Suprapubic skin (tissue), 3 donors: ENCODE data around the gene ZNF182.

Experiments
- POLR2A ChIP-seq, 2 donors: fragments of 450-650 bp; IDR thresholded peaks; one replicate each; pipeline ENCODE4 v1.6.1; 2017; ENCODE audit warnings: antibody characterized with exemption in 2 of 2, mild to moderate bottlenecking in 2 of 2, moderate library complexity in 2 of 2
- TF ChIP-seq, protein P1 (sequence below), 2 donors: fragments of 200-600 bp in 1 of 2; fragments of 450-650 bp in 1 of 2; sonication (generic) in 1 of 2; IDR thresholded peaks; one replicate each; pipeline ENCODE4 v1.5.1; 2016 to 2019; ENCODE audit warnings: antibody characterized with exemption in 2 of 2, mild to moderate bottlenecking in 1 of 2, moderate library complexity in 1 of 2

DNA sequence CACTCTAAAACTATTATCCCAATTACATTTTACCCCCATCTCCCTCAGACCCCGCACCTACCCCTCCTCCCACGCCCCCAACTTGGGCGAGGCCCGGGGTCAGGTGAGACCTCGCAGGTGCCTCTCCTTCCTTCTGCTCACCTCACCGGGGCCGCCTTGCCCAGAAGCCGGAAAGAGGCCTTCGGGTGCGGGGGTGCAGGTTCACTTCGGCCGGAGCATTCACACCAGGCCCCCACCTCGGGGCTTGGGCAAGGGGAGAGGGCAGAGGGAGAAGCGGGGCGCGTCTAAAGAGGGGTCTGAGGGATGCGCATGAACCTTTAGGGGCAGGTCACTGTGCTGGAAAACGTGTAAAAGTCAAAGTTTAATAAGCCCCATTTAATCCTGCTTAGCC, 427 bp downstream of the ZNF182 start:
- TF ChIP-seq, protein P1, sequence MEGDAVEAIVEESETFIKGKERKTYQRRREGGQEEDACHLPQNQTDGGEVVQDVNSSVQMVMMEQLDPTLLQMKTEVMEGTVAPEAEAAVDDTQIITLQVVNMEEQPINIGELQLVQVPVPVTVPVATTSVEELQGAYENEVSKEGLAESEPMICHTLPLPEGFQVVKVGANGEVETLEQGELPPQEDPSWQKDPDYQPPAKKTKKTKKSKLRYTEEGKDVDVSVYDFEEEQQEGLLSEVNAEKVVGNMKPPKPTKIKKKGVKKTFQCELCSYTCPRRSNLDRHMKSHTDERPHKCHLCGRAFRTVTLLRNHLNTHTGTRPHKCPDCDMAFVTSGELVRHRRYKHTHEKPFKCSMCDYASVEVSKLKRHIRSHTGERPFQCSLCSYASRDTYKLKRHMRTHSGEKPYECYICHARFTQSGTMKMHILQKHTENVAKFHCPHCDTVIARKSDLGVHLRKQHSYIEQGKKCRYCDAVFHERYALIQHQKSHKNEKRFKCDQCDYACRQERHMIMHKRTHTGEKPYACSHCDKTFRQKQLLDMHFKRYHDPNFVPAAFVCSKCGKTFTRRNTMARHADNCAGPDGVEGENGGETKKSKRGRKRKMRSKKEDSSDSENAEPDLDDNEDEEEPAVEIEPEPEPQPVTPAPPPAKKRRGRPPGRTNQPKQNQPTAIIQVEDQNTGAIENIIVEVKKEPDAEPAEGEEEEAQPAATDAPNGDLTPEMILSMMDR (IDR thresholded peaks at IDR 0.05), result no peak
- TF ChIP-seq POLR2A (IDR thresholded peaks at IDR 0.05), result no peak
